ENCODE results near the gene PLEKHM3.
"Not testable (repeated sequence)": the region's sequence is repeated elsewhere in the genome, so short reads cannot be mapped to it uniquely, and the experiment has no call there.

Gene PLEKHM3

DNA sequence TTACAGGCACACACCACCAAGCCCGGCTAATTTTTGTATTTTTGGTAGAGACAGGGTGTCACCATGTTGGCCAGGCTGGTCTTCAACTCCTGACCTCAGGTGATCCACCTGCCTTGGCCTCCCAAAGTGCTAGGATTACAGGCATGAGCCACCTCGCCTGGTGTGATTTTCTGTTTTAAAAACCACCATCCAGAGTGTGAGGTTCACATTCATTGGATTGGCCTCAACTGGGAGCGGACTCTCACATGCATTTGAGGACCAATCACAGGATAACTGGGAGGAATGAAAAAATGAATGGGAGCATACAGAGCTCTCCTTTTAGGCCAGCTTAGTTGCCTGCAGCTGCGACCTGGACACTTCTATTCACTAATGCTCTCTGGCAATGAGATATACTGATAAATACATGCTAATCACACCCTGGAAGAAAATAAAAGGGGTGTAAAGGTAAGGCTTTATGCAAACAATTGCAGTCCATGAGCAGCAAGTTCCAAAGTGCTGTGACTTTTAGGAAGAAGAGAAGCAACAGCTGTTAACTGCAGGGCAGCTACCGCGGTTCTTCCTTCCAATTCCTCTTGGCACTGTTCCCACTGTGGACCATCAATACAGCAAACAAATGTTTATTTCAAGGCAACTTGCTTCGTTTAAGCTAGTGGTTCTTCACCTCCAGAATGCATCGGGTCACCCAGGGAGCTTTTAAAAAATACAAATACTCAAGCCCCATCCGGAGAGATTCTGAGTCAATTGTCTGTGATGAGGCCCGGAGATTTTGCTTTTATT lies 206.1 kb downstream of the PLEKHM3 start:
- DNase-seq, result no peak

DNA sequence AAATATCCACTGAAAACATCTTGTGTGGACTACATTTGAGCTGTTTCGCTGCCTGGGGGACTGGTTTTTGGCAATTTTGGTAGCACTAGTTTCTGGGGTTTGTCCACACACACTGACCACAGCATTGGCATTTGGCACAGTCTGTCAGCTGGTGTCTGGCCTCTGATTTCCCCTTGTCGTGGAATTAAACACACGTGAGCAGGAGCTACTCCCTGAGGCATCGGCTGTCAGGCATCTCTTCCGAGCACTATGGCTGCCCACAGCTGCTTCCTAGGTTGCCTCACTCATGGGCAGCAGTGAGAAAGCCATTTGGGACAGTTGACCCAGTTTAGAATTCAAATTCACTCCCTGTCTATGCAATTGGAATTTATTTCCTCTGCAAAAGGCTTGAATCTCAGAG lies 208.8 kb downstream of the PLEKHM3 start:
- DNase-seq, result no peak

DNA sequence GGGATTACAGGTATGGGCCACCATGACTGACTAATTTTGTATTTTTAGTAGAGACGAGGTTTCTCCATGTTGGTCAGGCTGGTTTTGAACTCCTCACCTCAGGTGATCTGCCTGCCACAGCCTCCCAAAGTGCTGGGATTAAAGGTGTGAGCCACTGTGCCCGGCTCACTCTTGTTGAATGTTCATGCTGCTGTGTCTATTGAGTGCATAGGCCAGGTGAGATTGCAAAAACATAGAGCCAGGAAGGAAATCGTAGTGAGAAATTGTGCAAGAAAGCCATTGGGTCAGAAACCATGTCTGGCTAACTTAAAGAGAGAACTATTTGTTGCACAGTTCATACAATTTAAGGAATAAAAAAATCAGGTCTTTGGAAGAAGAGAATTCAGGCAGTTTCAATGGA lies 210.1 kb downstream of the PLEKHM3 start:
- no peak for DNase-seq

DNA sequence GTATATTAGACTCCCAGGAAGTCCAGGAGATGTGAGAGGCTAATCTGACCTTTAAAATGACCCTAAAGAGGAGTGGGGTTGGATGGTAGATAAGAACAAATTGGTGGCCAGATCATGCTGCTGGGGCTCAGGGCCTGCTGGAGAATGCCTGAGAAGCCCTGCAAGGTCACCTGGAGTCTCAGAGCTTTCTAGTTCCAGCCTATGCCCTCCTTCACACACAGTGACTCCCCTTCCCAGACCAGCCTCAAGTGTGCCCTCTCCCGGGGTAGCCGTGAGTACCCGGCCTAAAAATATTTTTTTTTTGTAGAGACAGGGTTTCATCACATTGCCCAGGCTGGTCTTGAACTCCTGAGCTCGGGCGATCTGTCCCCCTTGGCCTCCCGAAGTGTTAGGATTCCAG lies 211.4 kb downstream of the PLEKHM3 start:
- no peak for DNase-seq

DNA sequence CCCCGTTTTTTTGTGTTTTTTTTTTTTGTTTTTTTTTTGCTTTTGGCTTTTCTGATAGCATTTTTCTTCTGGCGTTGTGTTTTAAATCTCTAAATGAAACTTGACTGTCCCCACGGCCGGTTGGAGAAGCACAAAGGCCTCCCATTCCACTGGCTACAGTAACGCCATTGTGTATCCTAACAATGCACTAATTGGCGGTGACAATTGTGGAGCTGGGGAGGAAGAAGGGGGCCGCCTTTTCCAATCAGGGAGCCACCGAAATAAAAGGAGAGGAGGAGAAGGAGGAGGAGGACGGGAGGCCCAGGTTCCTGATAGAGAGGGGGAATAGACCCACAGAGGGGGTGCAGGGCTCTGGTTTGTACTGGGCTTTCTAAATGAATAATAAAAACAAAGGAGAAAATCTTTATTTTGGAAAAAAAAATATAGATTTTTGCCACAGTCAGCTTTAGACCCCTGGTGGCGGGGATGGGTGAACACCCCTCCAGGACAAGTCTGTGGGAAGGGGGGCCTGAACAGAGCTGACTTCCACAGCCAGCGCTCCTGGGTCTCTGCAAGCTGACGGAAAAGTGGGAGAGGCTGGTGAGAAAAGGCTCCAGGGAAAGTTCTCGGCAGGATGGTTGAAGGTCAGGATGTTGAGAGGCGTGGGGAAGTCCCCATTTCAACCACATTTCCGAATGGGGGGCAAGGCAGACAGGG lies 212.0 kb downstream of the PLEKHM3 start:
- DNase-seq, result no peak

DNA sequence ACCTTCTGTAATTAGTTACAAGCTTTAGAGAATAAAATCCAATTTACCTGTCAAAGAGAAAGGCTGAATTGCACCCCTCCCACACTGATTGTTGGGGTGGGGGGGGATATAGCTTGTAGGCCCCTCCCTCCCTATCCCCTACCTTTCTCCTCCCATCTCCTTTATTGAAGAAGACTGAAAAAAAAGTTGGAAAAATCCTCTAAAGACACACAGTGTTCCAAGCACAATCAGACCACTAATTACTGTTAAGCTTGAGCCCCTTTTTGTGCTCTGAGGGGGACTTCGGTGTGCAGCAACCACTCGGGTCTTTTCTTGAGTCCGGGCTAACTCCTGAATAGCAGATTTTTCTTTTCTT lies 212.6 kb downstream of the PLEKHM3 start:
- DNase-seq, result no peak

DNA sequence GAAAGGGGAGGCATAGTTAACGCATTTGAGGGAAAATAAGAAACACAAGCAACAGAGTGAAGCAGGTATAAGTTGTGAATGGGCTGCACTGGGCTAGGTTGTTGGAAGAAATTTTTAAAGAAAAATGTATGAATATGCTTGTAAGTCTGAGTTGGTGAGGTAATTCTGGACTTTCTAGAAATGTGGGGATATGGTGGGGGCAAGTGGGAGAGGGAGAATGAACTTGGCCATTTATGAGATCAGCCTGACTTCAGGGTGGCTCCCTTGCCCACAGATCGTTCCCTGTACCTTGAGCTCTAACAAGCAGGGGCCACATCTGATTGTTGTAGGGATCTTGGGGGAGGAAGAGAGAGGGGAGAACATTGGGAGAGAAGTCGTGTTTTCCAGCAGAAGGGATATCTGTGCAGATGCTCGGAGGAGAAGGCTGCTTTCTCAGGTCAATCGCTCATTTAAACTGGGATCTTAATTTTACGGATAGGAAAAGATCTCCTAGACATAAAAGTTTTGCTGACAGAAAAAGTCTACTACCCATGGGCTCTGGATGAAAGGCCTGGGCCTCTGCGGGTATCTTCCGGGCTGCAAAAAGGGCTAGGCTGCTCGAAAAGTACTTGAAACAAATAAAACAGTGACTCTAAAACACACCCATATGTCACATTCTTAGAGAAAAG lies 213.1 kb downstream of the PLEKHM3 start:
- no peak for DNase-seq

DNA sequence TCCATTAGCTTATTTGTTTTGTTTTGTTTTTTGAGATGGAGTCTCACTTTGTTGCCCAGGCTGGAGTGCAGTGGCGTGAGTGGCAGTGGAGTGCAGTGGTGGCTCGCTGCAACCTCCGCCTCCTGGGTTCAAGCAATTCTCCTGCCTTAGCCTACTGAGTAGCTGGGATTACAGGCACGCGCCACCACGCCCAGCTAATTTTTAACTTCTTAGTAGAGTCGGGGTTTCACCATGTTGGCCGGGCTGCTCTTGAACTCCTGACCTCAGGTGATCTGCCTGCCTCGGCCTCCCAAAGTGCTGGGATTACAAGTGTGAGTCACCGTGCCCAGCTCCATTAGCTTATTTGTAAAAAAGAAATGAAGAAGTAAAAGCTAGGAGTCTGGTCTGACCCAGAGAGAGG lies 213.7 kb downstream of the PLEKHM3 start:
- DNase-seq, result not testable (repeated sequence)

DNA sequence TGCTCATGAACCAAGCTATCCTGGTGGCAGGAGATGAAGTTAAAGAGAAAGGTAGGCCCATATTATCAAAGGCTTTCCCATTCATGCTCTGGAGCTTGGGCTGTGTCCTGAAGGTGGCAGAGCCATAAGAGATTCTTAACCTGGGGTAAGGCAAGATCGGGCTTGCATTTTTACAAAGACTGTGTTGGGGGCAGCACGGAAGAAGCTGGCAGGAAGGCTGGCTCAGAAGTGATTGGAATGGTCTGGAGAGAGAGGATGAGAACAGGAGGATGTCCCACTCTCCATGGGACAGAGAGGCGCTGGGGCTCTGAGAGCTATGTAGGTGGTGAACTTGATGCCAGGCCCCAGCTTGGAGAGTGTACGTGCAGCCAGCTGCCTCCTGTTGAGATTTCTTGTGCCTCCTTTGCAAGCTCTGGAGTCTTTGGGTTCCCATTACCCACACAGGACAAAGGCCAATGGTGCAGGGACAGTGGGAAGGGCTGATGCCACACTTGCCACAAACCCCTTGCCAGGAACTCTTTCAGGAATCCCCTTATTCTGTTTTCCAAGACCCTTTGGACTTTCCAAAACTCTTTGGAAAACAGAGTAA lies 215.0 kb downstream of the PLEKHM3 start:
- DNase-seq, result no peak

DNA sequence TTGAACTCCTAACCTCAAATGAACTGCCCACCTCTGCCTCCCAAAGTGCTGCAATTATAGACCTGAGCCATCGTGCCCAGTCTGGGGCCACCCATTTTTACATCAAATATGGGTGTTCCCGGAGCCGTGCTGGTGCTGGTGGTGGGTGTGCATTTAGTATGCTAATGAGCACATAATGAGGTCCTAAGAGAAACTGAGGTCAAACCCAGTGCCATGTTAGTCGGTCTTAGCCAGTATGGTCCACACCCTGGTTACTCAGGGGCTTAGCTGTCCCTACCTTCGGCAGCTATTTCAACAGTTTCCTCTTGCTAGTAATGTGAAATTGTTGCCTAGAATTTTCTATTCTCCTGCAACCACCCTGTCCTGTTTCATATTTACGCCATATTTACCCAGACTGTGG lies 217.2 kb downstream of the PLEKHM3 start:
- no peak for DNase-seq

DNA sequence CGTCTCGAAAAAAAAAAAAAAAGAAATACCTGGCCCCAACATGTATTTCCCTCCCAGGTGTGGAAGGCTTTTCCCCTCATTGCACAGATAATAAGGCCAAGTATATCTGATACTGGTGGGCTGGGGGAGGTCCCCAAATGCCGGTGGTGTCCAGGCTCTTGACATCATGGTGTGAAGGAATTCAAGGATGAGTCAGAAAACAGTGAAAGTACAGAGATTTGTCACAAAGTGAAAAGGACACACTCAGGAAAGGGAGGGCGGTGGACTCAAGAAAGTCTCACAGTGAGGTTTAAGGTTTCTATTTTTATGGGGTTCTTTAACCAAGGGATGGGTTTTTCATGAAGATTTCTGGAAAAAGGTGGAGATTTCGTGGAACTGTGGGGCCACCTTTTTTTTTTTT lies 217.8 kb downstream of the PLEKHM3 start:
- DNase-seq, result no peak

DNA sequence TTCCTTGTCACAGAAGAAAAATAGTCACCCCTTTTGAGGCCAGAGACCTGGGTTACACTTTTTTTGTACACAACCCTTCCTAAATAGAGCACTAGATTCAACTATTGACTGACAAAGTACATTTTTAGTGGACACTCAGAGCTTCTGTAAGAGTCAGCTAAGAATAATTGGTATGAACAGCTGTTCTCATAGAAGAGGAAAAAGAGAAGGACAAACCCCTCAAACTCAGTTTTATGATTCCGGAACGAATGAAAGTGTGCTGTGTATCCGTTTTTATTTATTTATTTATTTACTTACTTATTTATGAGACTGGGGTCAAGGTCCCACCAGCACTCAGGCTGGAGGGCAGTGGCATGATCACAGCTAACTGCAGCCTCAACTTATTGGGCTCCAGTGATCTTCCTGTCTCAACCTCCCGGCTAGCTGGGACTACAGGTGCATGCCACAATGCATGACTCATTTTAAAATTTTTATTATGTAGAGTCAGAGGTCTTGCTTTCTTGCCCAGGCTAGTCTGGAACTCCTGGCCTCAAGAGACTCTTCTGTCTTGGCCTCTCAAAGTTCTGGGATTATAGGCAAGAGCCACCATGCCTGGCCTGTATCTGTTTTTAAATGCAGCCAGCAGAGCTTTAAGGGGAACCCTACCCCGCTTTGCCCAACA lies 219.6 kb downstream of the PLEKHM3 start:
- no peak for DNase-seq

DNA sequence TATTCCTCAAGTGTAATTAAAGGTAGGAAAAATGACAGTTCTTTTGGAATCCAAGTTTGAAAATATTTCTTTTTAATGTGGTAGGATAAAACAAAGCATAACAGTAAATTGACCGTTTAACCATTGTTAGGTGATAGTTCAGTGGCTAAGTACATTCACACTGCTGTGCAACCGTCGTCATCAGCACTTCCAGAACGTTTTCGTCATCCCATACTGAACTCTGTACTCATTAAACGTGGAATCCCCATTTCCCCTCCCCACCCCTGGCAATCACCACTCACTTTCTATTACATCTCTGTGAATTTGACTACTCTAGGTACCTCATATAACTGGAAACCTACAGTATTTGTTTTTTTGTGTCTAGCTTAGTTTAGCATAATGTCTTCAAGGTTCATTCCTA lies 222.7 kb downstream of the PLEKHM3 start:
- no peak for DNase-seq

DNA sequence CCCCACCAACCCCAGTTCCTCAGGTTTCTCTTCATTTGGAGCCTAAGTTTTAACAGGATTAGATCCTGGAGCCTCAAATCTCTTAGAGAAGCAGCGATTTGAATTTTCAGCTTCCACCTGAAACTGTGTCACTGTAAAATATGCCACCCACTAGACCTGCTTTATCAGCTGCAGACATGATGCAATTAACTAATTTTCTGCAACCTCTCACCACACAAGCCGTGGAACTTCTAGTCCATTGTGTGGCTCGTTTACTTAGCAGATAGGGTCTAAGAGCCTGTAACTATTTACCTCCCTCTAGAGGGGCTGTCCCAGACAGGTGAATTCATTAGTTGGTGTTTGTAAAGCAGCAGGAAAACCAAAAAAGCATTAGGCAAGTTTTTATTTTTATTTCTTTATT lies 224.1 kb downstream of the PLEKHM3 start:
- DNase-seq, result no peak

DNA sequence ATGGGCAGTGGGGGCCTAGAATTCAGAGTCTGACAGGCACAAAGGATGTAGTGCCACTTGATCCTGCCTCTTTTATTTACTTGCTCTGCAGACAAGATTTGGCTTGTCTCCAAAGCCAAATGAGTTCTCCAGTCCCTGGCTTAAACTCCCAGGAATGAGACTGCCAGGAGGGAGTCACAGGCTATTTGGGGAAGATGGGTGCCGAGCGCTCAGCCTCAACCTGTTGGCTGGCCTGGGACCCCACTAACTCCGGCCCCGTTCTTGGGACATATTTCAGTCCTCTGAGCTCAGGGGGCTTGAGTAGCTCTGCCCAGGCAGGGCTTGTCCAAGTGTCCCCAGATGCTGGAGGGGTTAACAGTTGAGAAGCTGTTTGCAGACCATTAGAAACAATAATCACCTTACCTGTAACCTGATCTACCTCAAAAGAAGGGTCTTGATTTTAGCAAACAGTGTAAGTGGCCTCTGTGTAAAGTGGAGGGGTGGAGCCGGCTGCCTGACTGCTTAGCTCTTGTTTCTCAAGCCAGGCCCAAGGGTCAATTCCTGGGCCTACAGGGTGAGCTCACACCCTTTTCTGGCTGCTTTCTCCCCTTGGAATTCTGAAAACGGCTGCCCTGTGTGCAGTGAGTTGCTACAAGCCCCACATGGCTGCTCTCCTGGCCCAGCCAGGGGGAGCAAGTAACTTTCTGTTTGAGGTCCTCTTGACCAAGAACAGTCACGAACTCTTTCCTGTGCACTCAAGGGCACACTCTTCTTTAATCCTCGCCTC lies 228.6 kb downstream of the PLEKHM3 start:
- no peak for DNase-seq

DNA sequence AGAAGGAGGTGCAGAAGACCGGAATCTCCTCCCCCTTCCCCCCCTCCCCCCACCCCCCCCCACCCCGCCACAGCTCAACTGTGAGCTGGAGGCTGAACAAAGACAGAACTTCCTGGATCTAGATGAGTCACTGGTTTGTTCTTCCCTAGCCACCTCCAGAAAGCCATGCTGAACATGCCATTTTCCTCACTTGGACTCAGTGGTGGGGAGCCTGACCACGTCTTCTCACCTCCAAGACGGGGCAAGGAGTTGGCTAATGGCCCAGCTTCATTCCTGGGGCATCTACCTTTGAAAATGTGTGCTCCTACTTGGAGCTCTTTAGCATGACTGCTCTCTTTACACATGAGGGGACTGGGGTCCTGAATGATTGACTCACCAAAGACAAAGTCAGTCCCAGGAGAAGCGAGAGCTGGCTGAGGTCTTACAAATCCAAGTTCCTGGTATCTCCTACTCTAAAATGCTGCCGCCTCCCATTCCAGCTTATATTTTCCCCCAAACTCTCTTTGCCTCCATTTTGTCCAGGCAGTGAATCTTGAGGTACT lies 233.0 kb downstream of the PLEKHM3 start:
- no peak for DNase-seq

DNA sequence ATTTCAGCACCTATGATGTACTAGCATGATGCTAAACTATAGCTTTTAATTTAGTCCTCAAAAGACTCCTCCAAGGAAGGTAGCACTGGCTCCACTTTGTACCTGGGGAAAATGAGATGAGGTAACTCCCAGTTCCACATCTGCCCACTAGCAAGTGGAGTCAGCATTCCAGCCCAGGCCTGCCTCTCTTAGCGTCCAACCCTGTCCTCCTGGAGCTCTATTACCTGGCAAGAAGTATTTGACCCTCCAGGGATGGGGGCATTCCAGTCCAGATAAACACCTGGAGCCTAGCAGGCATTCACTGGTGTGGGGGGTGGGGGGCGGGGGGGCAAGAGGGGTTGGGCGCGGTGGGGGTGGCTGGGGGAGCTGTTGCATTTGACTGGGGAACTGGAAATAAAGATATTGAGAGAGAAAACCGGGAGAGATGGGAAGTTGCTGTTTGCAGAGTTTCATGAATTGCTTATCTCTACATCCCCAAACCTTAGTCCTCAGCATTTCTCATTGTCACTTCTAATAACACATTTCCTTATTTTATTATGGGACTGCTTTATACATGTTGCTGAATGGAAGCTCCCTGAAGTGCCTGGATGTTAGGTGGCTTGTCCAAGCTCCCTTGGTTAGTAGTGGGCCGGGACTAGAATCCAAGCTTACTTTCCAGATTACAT lies 233.6 kb downstream of the PLEKHM3 start:
- DNase-seq, result no peak

DNA sequence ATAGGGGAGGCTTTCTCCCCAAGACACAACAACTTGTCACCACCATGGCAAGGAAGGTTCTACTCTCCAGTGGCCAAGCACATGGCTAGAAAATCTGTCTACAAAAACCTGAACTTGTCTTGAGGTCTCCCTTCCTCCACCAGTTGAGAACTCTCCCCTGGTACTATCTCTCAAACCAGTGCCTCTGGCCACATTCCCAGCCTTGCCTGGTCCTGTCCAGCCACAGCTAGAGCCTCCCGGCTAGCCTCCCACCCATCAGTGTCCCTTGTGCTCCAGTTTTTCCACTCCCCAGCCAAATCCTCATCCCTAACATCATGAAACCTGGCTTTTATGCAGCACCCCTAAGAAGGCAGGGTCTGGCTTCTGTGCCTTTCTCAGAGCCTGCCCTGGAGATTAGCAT lies 234.4 kb downstream of the PLEKHM3 start:
- DNase-seq, result no peak

DNA sequence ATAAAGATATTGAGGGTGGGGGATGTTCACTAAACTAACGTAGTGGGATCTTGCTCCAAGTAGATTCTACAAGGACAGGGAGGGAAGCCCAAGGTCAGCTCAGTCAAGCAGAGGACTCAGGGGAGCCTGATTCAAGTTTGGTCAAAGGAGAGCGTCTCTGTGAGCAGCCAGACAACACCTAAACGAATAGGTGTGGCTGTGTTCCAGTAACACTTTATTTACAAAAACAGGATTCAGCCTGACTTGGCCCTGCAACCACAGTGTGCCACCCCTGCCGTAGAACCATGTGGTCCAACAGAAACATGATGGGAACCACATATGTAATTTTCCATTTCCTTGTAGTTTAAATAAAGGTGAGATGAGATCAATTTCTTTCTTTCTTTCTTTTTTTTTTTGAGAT lies 237.5 kb downstream of the PLEKHM3 start:
- no peak for DNase-seq

DNA sequence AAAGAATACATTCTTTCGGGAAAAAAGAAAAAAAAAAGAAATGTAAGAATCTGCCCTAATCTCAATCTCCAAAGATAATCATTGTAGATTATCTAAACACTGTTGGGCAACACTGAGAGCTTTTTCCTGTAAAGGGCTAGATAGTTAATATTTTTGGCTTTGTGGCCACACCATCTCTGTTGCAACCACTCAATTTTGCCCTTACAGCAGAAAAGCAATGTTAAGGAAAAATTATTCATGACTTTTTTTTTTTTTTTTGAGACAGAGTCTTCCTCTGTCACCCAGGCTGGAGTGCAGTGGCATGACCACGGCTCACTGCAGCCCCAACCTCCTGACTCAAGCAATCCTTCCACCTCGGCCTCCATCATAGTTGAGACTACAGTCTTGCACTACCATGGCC lies 238.3 kb downstream of the PLEKHM3 start:
- no peak for DNase-seq

DNA sequence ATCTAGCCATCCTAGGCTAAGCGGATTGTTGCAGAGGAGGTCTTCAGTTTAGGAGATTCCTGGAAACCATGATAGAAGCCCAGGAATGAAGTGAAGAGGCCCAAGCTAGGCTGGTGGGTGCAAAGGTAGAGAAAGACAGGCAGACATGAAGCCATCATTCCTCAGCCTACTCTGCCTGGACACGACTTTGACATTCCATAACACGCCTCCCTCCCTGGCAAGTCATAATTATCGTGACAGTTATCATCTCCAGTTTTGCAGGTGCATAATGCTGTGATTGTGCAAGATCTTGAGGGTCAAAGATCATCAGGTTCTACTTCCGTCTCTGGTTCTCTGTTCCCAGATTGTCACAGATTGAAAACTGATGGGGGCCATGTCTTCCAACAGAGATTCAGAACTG lies 240.4 kb downstream of the PLEKHM3 start:
- DNase-seq, result no peak

DNA sequence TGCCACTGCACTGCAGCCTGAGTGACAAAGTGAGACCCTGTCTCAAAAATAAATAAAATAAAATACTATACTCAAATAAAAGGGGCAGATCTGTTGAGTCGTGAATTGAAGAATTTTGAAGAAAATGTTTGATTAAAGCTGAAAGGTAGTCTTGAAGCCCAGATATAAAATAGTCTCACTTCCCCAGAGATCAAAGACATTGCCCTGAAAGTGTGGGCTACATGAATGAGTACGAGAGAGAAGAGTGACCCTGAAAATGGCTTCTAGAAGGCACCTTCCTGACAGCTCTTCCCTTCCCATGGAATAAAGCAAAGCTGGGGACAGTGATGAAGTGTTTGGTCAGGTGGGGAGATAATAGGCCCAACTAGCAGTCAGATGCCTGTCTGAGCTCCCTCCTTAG lies 241.8 kb downstream of the PLEKHM3 start:
- DNase-seq, result no peak
